Measurements from ENCODE around the gene PDE8A.

PDE8A gene

DNA sequence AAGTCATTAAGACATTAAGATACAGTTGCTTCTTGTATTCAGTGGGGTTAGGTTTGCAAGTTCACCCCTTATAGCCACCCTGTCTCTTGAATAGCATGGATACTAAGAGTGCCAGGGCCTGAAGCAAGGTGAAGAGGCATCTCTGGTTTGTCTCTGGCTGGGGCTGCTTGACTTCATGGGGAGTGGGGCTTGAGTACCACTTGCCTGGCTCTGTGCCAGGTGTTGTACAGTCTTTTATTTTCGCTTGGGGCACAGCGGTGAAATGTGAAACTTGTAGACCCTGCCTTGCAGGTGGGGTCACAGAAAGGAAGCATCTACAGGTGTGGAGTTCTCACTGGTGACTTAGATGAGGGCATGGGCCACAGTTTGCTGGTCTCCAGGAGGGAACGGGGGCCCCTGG is 152.1 kb downstream of the PDE8A start:
- Histone ChIP-seq H3K4me2 (ENCODE audit: low read depth, low read length) (no peak overlapping the region), H3K27me3 (replicated peaks; ENCODE audit: insufficient read depth, low read length) (no peaks in the 10 kb centered on the region), H3K4me1 (ENCODE audit: low read length) (no peaks in the 10 kb centered on the region), H3K9ac (ENCODE audit: low read length) (no peak overlapping the region), H2AFZ (ENCODE audit: low read length) (no peak overlapping the region), H3K36me3 (replicated peaks; ENCODE audit: insufficient read depth, low read length) (no peaks in the 10 kb centered on the region), H3F3A (ENCODE audit: insufficient read depth, low read length) (no peaks in the 10 kb centered on the region), H3K9me2 (replicated peaks; ENCODE audit: insufficient read depth, low read length) (no peaks in the 10 kb centered on the region), H3K79me2 (ENCODE audit: low read length) (no peaks in the 10 kb centered on the region), H4K20me1 (ENCODE audit: insufficient read depth, low read length) (no peaks in the 10 kb centered on the region), H3K4me3 (ENCODE audit: low read length) (no peak overlapping the region), H3K9me3 (replicated peaks; ENCODE audit: insufficient read depth, low read length) (no peaks in the 10 kb centered on the region), H3K27ac (ENCODE audit: low read length) (no peak overlapping the region)
- no peak for TF ChIP-seq EZH2phosphoT487 (IDR thresholded peaks at IDR 0.05; ENCODE audit: low read length)
- no peak for TF ChIP-seq EZH2 (optimal IDR thresholded peaks at IDR 0.05; ENCODE audit: low read depth, low read length)
- TF ChIP-seq, protein P1, sequence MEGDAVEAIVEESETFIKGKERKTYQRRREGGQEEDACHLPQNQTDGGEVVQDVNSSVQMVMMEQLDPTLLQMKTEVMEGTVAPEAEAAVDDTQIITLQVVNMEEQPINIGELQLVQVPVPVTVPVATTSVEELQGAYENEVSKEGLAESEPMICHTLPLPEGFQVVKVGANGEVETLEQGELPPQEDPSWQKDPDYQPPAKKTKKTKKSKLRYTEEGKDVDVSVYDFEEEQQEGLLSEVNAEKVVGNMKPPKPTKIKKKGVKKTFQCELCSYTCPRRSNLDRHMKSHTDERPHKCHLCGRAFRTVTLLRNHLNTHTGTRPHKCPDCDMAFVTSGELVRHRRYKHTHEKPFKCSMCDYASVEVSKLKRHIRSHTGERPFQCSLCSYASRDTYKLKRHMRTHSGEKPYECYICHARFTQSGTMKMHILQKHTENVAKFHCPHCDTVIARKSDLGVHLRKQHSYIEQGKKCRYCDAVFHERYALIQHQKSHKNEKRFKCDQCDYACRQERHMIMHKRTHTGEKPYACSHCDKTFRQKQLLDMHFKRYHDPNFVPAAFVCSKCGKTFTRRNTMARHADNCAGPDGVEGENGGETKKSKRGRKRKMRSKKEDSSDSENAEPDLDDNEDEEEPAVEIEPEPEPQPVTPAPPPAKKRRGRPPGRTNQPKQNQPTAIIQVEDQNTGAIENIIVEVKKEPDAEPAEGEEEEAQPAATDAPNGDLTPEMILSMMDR (IDR thresholded peaks at IDR 0.05; ENCODE audit: low read length), result no peak
- no peak for DNase-seq

- no peaks in the 10 kb centered on the region for H3K9me2 ChIP-seq (replicated peaks; ENCODE audit: insufficient read depth, low read length)
- H3K4me1 ChIP-seq (ENCODE audit: low read length), result no peaks in the 10 kb centered on the region
- TF ChIP-seq, protein P1 (IDR thresholded peaks at IDR 0.05; ENCODE audit: low read length), result no peak
- no peak for TF ChIP-seq EZH2 (optimal IDR thresholded peaks at IDR 0.05; ENCODE audit: low read depth, low read length)
- no peak for TF ChIP-seq EZH2phosphoT487 (IDR thresholded peaks at IDR 0.05; ENCODE audit: low read length)
- H3K79me2 ChIP-seq (ENCODE audit: low read length), result no peaks in the 10 kb centered on the region
- H3K9ac ChIP-seq (ENCODE audit: low read length), result no peak overlapping the region
- no peaks in the 10 kb centered on the region for H4K20me1 ChIP-seq (ENCODE audit: insufficient read depth, low read length)
- H3K36me3 ChIP-seq (replicated peaks; ENCODE audit: insufficient read depth, low read length), result no peaks in the 10 kb centered on the region
- no peaks in the 10 kb centered on the region for H3F3A ChIP-seq (ENCODE audit: insufficient read depth, low read length)
- no peaks in the 10 kb centered on the region for H3K27me3 ChIP-seq (replicated peaks; ENCODE audit: insufficient read depth, low read length)
- no peak for DNase-seq
- no peak overlapping the region for H3K27ac ChIP-seq (ENCODE audit: low read length)
- H3K4me2 ChIP-seq (ENCODE audit: low read depth, low read length), result no peak overlapping the region
- no peaks in the 10 kb centered on the region for H3K9me3 ChIP-seq (replicated peaks; ENCODE audit: insufficient read depth, low read length)
- H3K4me3 ChIP-seq (ENCODE audit: low read length), result no peak overlapping the region
- no peak overlapping the region for H2AFZ ChIP-seq (ENCODE audit: low read length)
These were observed 156.0 kb downstream of the PDE8A start for GRCh38 chr15:85137489-85138168.

DNA sequence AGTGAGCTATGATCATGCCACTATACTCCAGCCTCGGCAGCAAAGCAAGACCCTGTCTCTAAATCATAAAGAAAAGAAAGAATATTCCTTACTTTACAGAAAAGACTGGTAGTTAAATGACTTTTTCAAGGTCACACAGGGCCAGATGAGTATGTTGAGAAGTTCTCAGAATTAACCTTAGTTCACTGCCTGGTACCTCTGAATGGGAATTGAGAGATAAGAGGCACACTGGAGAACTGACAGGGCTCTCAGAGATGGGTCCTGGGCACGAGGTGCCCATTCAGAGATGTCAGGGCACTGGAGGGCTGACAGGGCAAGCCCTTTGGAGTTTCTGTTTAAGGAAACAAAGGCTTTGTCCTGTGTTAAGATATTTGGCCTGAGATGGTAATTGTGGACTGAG is 157.7 kb downstream of the PDE8A start:
- no peak overlapping the region for H3K4me3 ChIP-seq (ENCODE audit: low read length)
- no peaks in the 10 kb centered on the region for H3K4me1 ChIP-seq (ENCODE audit: low read length)
- H3K27me3 ChIP-seq (replicated peaks; ENCODE audit: insufficient read depth, low read length), result no peaks in the 10 kb centered on the region
- no peaks in the 10 kb centered on the region for H3K9me2 ChIP-seq (replicated peaks; ENCODE audit: insufficient read depth, low read length)
- H3K27ac ChIP-seq (ENCODE audit: low read length), result no peak overlapping the region
- no peaks in the 10 kb centered on the region for H3K79me2 ChIP-seq (ENCODE audit: low read length)
- no peaks in the 10 kb centered on the region for H3F3A ChIP-seq (ENCODE audit: insufficient read depth, low read length)
- no peaks in the 10 kb centered on the region for H3K36me3 ChIP-seq (replicated peaks; ENCODE audit: insufficient read depth, low read length)
- H3K9ac ChIP-seq (ENCODE audit: low read length), result no peak overlapping the region
- DNase-seq, result no peak
- TF ChIP-seq EZH2 (optimal IDR thresholded peaks at IDR 0.05; ENCODE audit: low read depth, low read length) (no peak), EZH2phosphoT487 (IDR thresholded peaks at IDR 0.05; ENCODE audit: low read length) (no peak)
- TF ChIP-seq, protein P1 (IDR thresholded peaks at IDR 0.05; ENCODE audit: low read length), result no peak
- no peak overlapping the region for H2AFZ ChIP-seq (ENCODE audit: low read length)
- no peaks in the 10 kb centered on the region for H4K20me1 ChIP-seq (ENCODE audit: insufficient read depth, low read length)
- no peak overlapping the region for H3K4me2 ChIP-seq (ENCODE audit: low read depth, low read length)
- no peaks in the 10 kb centered on the region for H3K9me3 ChIP-seq (replicated peaks; ENCODE audit: insufficient read depth, low read length)
